ENCODE data around the gene SERINC5. TPM values are rescaled to one million over a fixed set of nuclear protein-coding genes. Genes with fewer than 3 reads are reported as not detected.

Gene SERINC5
- total RNA-seq, 1 donor from 2014 or later, result 30.6 TPM

Other genes with a start within 250 kb of the SERINC5 start
- 789 TPM for gene THBS4, start 220.7 kb downstream of the SERINC5 start, total RNA-seq
- not detected for gene SPZ1, start 64.0 kb upstream of the SERINC5 start, total RNA-seq
- gene ZFYVE16, start 152.0 kb upstream of the SERINC5 start, total RNA-seq, result 62.4 TPM
- gene FAM151B, start 232.1 kb upstream of the SERINC5 start, total RNA-seq, result 9.8 TPM